Astrocyte of the cerebellum (primary cell): ENCODE measurements around the gene IZUMO2.

Experiments
- DNase-seq: peaks from one replicate; pipeline ENCODE4 v3.0.0-alpha.2; 2011; ENCODE audit warnings: low read depth
- H3K4me3 ChIP-seq: 2 replicates; pipeline ENCODE4 v1.5.1; 2011; ENCODE audit warnings: mild to moderate bottlenecking, low read depth, low read length, moderate library complexity
- CTCF ChIP-seq: IDR thresholded peaks from 2 replicates; pipeline ENCODE4 v1.5.1; 2012; ENCODE audit warnings: low read length, low read depth, moderate library complexity, mild to moderate bottlenecking; ENCODE audit errors: missing control alignments
- in situ Hi-C: cut with HindIII; loops from 2 replicates; pipeline ENCODE4 v1.10.0; 2017; ENCODE audit warnings: low sequenced_read_pairs

The IZUMO2 gene

GRCh38 chr19:50204811-50205675, 42.0 kb upstream of the IZUMO2 start:
- in situ Hi-C loops, result no loop called here
- DNase-seq, result no peak
- no peak for TF ChIP-seq CTCF
- no peak overlapping the region for H3K4me3 ChIP-seq

GRCh38 chr19:50204081-50204428, 41.0 kb upstream of the IZUMO2 start:
- no peak overlapping the region for H3K4me3 ChIP-seq
- no peak for TF ChIP-seq CTCF
- in situ Hi-C loops, result no loop called here
- no peak for DNase-seq

- TF ChIP-seq CTCF, result no peak
- DNase-seq, result no peak
- in situ Hi-C loops, result no loop called here
- H3K4me3 ChIP-seq, result no peak within 1 kb of the TSS
Observed at GRCh38 chr19:50203281-50204080, 40.4 kb upstream of the IZUMO2 start, which contains the start of gene MYH14. Gene MYH14 (plus strand): TSS chr19:50203622. CDS start chr19:50210366, 6,744 bp downstream.

- no peak for TF ChIP-seq CTCF
- no peak overlapping the region for H3K4me3 ChIP-seq
- in situ Hi-C loops, result no loop called here
- no peak for DNase-seq
Observed at GRCh38 chr19:50202962-50203280, 39.8 kb upstream of the IZUMO2 start.

- in situ Hi-C loops, result no loop called here
Observed at GRCh38 chr19:50202386-50202785, 39.3 kb upstream of the IZUMO2 start.

GRCh38 chr19:50199259-50199555, 36.1 kb upstream of the IZUMO2 start:
- TF ChIP-seq CTCF, result no peak
- in situ Hi-C loops, result no loop called here
- DNase-seq, result no peak
- H3K4me3 ChIP-seq, result no peak overlapping the region

More at GRCh38 chr19:50202386-50202785, 39.3 kb upstream of the IZUMO2 start:
- no peak for TF ChIP-seq CTCF
- DNase-seq, result no peak
- no peak overlapping the region for H3K4me3 ChIP-seq
